HG03460 (cell line): ENCODE results near the gene SNRPA1.

Experiments used
- ATAC-seq: cut with Tn5 transposase; IDR thresholded peaks from one replicate; pipeline ENCODE4 v1.9.1; 2021; ENCODE audit not compliant: unreplicated experiment

Gene SNRPA1

GRCh38 chr15:101264911-101265641, 30.0 kb downstream of the SNRPA1 start:
- peak; percentile 59 for ATAC-seq

GRCh38 chr15:101264011-101264410, 31.0 kb downstream of the SNRPA1 start:
- no peak for ATAC-seq

DNA sequence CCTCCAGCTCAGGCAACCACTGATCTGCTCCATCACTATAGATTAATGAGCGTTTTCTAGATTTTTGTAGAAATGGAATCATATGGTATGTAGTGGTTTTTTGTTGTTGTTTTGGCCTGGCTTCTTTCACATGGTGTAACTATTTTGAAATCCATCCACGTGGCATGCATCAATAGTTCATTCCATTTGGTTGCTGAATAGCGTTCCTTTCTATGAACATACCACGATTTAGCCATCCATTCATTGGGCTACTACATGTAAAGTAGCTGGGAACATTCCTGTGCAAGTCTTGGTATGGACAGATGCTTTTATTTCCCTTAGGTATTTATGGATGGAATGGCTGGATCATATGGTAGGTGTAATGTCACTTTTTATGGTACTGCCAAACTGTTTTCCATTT, 32.5 kb downstream of the SNRPA1 start:
- ATAC-seq = no peak

GRCh38 chr15:101258238-101259144, 36.6 kb downstream of the SNRPA1 start:
- ATAC-seq = no peak

- no peak for ATAC-seq
Observed at GRCh38 chr15:101256757-101257156, 38.3 kb downstream of the SNRPA1 start.

DNA sequence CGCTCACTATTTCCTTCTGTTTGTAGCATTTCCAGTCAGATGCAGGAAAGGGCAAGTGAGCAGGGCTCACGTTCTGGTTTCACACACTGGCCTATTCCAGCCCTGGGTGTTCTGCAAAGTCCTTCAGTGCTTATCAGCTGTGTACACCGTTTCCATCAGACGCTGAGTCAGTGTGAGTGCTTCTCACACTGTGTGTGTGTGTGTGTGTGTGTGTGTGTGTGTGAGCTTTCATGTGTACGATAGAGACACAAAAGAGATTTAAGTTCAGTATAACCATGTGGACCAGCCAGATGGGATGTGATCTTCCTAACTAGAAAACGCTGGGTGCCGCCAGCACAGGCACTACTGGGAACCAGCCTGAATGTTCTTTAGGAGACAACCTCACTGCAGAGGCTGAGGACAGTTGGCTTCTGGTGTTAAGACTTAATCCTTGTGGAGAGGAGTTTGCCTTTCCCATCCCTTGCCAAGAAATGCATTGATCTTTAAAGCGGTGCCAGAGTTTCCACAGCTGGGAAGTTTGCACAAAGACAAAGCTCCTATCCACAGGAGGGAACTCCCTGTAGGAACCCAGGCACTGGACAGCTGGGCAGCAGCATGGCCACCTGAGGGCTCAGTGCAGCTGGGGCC, 39.3 kb downstream of the SNRPA1 start:
- no peak for ATAC-seq

- ATAC-seq = no peak
Observed at GRCh38 chr15:101255051-101255395, 40.0 kb downstream of the SNRPA1 start.

DNA sequence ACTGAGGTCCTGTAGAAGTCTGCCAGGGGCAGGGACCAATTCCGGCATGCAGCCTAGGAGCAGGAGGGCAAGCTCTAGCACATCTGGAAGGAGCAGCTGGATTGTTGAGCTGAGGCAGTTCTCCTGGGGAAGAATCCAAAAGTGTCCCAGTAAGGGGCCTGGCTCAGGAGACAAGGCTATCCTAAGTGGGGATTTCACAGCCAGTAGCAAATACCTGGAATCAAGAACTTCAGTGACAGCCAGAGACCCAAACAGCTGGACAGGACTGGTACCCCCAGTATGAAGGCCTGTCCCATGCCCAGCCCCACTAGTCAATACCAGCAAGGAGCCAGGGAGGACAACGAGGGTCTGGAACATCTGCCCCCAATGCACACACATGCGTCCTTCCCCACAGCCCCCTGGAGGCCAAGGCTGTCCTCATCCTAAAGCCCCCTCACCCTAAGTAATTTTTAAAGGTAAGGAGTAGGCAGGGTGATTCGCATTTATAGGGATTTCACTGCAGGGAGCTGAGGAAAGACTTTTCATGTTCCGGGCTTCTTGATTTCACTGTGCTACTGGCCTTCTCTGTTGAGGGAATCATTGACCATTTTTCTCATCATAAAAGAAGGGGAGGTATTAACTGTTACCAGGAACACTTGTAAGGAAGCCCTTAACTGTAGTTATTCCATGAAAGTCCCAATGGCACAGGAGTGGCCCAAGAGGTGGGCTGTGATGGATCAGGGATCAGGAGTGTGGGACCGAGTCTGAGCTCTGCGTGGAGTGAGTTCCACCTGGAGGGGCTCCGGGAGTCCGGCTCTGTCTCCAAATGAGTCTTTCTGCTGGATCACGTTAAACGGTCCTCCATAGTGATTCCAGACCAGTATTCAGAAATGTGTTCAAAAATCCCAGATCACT, 40.6 kb downstream of the SNRPA1 start:
- ATAC-seq = no peak

DNA sequence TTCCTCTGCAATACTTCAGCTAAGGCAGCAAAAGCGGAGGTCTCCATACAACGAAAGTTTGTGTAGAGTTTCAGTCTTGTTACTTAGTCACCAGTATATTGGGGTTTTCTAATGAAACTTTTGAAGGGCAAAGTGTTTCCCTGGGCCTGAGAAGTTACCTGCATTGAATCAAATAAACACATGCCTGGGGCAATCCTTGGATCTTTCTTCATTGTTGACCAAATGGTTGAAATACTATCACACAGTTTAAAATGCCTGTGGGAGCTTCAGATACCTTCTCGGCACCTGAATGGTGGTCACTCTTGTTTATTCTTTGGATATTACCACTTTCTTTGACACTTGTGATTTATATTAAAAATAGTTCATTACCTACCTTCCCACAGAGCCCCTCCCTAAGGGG, 42.2 kb downstream of the SNRPA1 start:
- ATAC-seq = peak; percentile 11

DNA sequence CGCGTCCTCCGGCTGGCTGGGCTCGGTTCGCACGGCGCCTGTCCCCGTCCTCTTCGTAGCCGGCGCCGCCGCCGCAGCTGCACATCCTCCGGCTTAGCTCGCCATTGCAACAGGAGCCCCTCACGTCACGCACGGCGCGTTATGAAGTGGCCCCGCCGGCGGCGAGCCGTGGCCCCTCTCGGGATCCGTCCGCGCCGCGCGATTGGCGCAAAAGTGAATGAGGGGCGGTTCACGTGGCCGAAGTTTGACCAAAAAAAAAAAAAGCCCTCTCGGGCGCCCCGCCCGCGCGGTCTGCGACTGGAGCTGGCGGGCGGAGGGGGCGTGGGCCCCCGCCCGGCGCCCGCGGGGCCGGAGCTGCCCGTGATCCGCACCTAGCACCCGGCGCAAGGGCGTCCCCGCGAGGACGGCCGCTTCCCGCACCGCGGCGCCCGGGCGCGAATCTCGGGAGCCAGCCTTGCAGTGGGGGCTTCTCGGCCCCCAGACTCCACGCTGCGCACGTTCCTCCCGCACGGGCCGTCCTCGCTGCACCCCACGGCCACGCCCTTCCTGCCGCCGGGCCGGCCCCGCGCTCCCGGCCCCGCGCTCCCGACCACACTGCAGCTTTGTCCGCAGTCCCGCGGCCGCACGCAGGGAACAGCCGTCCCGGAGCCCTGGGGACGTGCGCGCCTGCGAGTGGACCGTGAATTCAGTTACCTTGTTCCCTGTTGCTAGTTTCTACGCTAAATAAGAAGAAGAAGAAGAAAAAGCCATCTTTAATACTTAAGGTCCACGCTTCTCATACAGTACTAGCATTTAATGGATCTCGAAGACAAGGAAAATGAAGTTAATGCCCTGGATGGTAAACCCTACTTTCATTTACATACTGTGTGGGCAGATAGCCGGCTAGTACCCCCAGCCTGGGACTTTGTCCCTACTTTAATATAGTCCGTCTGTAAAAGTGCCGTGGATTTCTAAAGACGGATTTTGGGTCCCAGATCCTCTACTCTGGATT, 42.9 kb downstream of the SNRPA1 start, which contains the start of gene CHSY1:
CHSY1 (minus strand) TSS at position 219 of the 991 bp plus-strand sequence. CDS start 592 bp downstream, outside the sequence.
- peak; percentile 64 for ATAC-seq

DNA sequence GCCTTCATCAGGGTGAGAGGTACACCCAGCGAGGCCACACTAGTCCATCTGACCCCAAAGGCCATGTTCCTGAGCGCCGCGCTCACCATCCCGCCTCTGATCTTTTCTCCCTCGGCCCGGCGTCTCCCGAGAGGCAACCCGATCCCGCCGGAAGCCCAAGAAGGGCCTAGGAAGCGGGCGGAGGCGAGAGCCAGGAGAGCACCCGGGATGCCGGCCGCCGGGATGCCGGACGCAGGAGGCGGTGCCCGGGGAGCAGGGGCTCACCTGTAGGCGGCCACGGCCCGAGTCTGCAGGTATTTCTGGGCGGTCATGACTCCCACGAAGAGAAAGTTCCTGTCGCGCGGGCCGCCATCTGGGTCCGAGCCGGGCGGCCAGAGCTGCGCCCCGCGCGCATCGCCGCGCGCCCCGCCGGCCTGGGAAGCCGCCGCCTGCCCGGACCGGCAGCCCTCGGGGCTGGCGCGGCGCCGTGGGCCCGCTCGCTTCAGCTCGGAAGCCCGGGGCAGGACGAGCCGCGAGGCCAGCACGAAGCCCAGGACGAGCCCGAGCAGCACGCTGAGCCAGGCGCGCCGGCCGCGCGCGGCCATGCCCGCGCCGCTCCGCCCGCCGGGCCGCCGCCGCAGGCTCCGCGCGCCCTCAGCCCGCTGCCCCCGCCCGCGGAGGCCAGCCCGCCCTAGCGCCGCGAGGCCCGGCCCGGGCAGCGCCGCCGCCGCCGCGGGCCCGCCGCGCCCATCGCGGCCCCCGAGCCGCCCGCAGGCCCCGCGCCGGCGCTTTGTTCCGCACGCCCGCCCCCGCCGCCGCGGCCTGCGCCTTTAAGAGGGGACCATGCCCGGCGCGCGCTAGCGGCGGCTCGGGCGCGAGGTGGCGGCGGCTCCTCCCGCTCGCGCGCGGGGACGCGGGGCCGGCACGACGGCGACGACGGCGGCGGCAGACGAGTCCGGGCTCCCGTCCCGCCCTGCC, 43.9 kb downstream of the SNRPA1 start:
- peak; percentile 20 for ATAC-seq

- no peak for ATAC-seq
Observed at GRCh38 chr15:101250341-101250831, 44.7 kb downstream of the SNRPA1 start.

DNA sequence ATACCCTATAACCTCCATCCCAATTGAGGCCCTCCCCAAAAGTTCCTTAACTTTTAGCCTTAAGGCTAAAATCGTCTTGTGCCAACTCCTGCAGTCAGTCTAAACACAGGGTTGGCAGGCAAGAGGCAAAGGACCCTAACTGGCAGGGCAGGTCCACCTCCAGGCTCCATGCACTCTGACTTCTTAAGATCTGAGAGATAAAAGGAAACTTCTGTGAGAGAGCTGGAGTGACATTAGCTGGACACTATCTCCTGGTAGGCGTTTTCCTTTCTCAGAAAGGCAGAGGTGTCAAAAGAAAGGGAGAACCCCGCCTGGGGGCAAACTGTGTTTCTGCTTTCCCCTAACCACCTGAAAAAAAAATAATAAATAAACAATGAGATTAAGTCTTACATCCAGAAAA, 46.8 kb downstream of the SNRPA1 start:
- no peak for ATAC-seq

- ATAC-seq = no peak
Observed at GRCh38 chr15:101246824-101247745, 48.0 kb downstream of the SNRPA1 start.

DNA sequence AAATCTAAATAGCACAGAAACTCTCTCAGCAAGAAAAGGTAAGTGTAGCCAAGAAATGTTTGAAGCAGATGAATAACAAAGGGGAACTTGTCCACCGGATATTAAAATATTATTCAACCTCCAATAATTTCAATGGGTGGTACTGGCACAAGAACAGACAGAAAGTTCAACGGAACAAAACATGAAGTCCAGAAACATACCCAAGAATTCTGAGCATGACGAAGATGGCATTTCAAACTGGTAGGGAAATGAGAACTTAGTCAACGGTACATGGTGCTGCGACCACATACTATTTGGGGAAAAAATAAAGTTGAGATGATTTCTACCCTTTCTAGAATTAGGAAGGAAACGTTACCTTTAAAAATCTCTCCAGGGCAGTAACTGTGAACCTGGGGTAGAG, 48.7 kb downstream of the SNRPA1 start:
- ATAC-seq = no peak

- no peak for ATAC-seq
Observed at GRCh38 chr15:101244889-101245668, 50.0 kb downstream of the SNRPA1 start.
